HEK293T (cell line): ENCODE measurements around the gene PLEKHM2.

Experiments used
- NFRKB ChIP-seq: fragments of 450-650 bp; IDR thresholded peaks from 2 replicates; pipeline ENCODE4 v1.6.1; 2016; ENCODE audit warnings: mild to moderate bottlenecking, moderate library complexity
- SP1 ChIP-seq: fragments of 450-650 bp; IDR thresholded peaks from 2 replicates; pipeline ENCODE4 v1.6.1; 2017

- no peak for TF ChIP-seq SP1
- no peak for TF ChIP-seq NFRKB
Observed at GRCh38 chr1:15767941-15768340, 83.8 kb downstream of the PLEKHM2 start.
